H1 (cell line): Measurements from ENCODE around the gene NFAM1. TPM values are rescaled to one million over a fixed set of nuclear protein-coding genes. Genes with fewer than 3 reads are reported as not detected.

Experiments
- TCF12 ChIP-seq: IDR thresholded peaks from 2 replicates; pipeline ENCODE4 v1.6.1; 2011; ENCODE audit warnings: low read depth, mild to moderate bottlenecking, low read length
- polyA plus RNA-seq, 7 experiments: library from polyadenylated mRNA; depleted of rRNA in 3 of 7; stranded (reverse) in 5 of 7; unstranded in 2 of 7; fragments of >200 nt in 5 of 7; fragments of 200-250 nt in 2 of 7; gene quantifications; 1 replicate in 5 of 7; 2 replicates in 1 of 7; 4 replicates in 1 of 7; pipeline versions ENCODE4 v1.2.1 to v1.2.3, GENCODE V29; 2011 to 2013; ENCODE audit warnings: missing spikeins in 2 of 7, mixed read lengths in 2 of 7
- total RNA-seq: library from RNA; stranded (reverse); fragmentation: NEBNext Ultra II Directional; extraction: Animal tissue kit (Norgen Biotek cat#: 25700); gene quantifications from 2 replicates; pipeline ENCODE4 v1.2.1, GENCODE V29; 2021

Gene NFAM1
- total and polyA plus RNA-seq, 2 of the 8 experiments (the other 6 are each of a cell fraction or from before 2014, with no cell fraction given): 0.62 to 0.73 TPM

DNA sequence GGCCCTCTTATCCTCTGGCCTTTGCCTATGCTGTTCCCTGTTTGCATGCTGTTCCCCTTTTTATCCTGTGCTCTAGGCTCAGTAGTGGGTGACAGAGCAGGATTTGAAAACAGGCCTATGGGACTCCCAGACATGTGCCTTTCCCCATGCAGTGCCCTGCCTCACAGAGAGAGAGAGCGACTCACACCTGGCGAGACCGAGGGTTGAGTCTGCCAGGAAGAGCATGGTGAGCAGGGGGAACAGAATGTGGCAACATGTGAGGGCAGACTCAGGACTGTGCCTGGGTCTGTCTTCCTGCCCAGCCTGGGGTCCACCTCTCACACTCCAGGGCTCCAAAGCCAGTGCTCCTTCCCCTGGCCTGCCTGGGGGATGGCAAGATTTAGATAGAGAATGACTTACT, 75.0 kb downstream of the NFAM1 start (continued):
- no peak for TF ChIP-seq TCF12
- TF ChIP-seq, all 59 proteins: peak for 0
